B cell (primary cell): Measurements from ENCODE around the gene TRIO. TPM values are rescaled to one million over a fixed set of nuclear protein-coding genes. Genes with fewer than 3 reads are reported as not detected.

Experiments used
- ATAC-seq: fragments of 200-7000 bp; cut with Tn5 transposase; one replicate; pipeline ENCODE4 v1.10.0; 2021; ENCODE audit warnings: low read depth, mild to moderate bottlenecking, moderate number of reproducible peaks, moderate library complexity
- CTCF ChIA-PET: fragments of 350-600 bp; sonication (Branson Sonifier 250); formaldehyde crosslinking; loops from one replicate; lab custom pipeline; 2021; ENCODE audit warnings: antibody characterized with exemption, inconsistent platforms; lab: Charles Lee
- POLR2A ChIA-PET: fragments of 350-600 bp; sonication (Branson Sonifier 250); formaldehyde crosslinking; loops from one replicate; lab custom pipeline; 2021; ENCODE audit warnings: antibody characterized with exemption; lab: Charles Lee
- DNase-seq: peaks from one replicate; pipeline ENCODE4 v3.0.0; 2013
- H2AFZ ChIP-seq: 2 replicates; pipeline ENCODE4 v1.6.1; 2012; ENCODE audit warnings: mild to moderate bottlenecking, low read depth, low read length; ENCODE audit not compliant: insufficient read depth, poor library complexity, severe bottlenecking
- H3K27ac ChIP-seq, 2 donors: 1 replicate in 1 of 2; 2 replicates in 1 of 2; pipeline ENCODE4 v1.5.1; 2012 to 2013; ENCODE audit warnings: low read length in 2 of 2, mild to moderate bottlenecking in 2 of 2, moderate library complexity in 1 of 2
- H3K27me3 ChIP-seq, 4 experiments: fragments of 200-600 bp in 1 of 4; sonication (generic) in 1 of 4; replicated peaks in 1 of 4; 1 replicate in 2 of 4; 2 replicates in 2 of 4; pipeline versions ENCODE4 v1.6.1 to v1.7.0; 2013 to 2016; ENCODE audit warnings: low read length in 3 of 4, mild to moderate bottlenecking in 2 of 4, mixed read lengths in 1 of 4, moderate library complexity in 1 of 4; ENCODE audit not compliant: insufficient read depth in 4 of 4, control insufficient read depth in 3 of 4; ENCODE audit errors: control extremely low read depth in 1 of 4
- H3K36me3 ChIP-seq, 2 experiments: replicated peaks in 1 of 2; 1 replicate in 1 of 2; 2 replicates in 1 of 2; pipeline versions ENCODE4 v1.6.1 to v1.7.1; 2013; ENCODE audit warnings: low read length in 1 of 2; ENCODE audit not compliant: insufficient read depth in 2 of 2, control insufficient read depth in 1 of 2; ENCODE audit errors: control extremely low read depth in 1 of 2, extremely low read depth in 1 of 2
- H3K4me1 ChIP-seq, 2 donors: fragments of 200-600 bp in 1 of 2; sonication (generic) in 1 of 2; 1 replicate in 1 of 2; 2 replicates in 1 of 2; pipeline versions ENCODE4 v1.5.1 to v1.6.1; 2013 to 2017; ENCODE audit warnings: low read length in 2 of 2; ENCODE audit not compliant: control insufficient read depth in 2 of 2, insufficient read depth in 2 of 2
- H3K4me2 ChIP-seq: replicated peaks from 2 replicates; pipeline ENCODE3; 2012; ENCODE audit warnings: mild to moderate bottlenecking, low read depth, low read length; ENCODE audit not compliant: poor library complexity, severe bottlenecking
- H3K4me3 ChIP-seq, 5 experiments: fragments of 200-600 bp in 1 of 5; sonication (generic) in 1 of 5; 1 replicate in 3 of 5; 2 replicates in 2 of 5; pipeline versions ENCODE4 v1.5.1 to v1.7.0; 2011 to 2016; ENCODE audit warnings: low read length in 4 of 5, mild to moderate bottlenecking in 4 of 5, low read depth in 2 of 5, control low read depth in 1 of 5, moderate library complexity in 1 of 5; ENCODE audit not compliant: insufficient read depth in 1 of 5; ENCODE audit errors: control extremely low read depth in 1 of 5, extremely low read depth in 1 of 5
- H3K79me2 ChIP-seq: fragments of 200-600 bp; sonication (generic); one replicate; pipeline ENCODE4 v1.6.0; 2016; ENCODE audit warnings: low read length; ENCODE audit not compliant: control insufficient read depth, insufficient read depth
- H3K9ac ChIP-seq: fragments of 200-600 bp; sonication (generic); 2 replicates; pipeline ENCODE4 v1.6.1; 2017; ENCODE audit warnings: mild to moderate bottlenecking, low read length, moderate library complexity
- H3K9me3 ChIP-seq, 3 donors: one replicate each; pipeline versions ENCODE4 v1.6.1 to v1.7.1; 2013; ENCODE audit warnings: low read length in 2 of 3; ENCODE audit not compliant: control insufficient read depth in 2 of 3, insufficient read depth in 1 of 3; ENCODE audit errors: control extremely low read depth in 1 of 3
- H4K20me1 ChIP-seq: 2 replicates; pipeline ENCODE4 v1.6.0; 2012; ENCODE audit warnings: mild to moderate bottlenecking, low read length; ENCODE audit not compliant: insufficient read depth, control insufficient read depth, poor library complexity, severe bottlenecking
- H3K27ac Mint-ChIP-seq: one replicate; pipeline ENCODE4 v1.8.0; 2021; ENCODE audit warnings: mixed read lengths
- H3K27me3 Mint-ChIP-seq: one replicate; pipeline ENCODE4 v1.8.0; 2021; ENCODE audit warnings: mixed read lengths
- H3K4me1 Mint-ChIP-seq: one replicate; pipeline ENCODE4 v1.8.0; 2021; ENCODE audit warnings: mixed read lengths
- H3K4me3 Mint-ChIP-seq: one replicate; pipeline ENCODE4 v1.8.0; 2021; ENCODE audit warnings: mixed read lengths
- H3K9me3 Mint-ChIP-seq: one replicate; pipeline ENCODE4 v1.8.0; 2022; ENCODE audit warnings: mixed read lengths; ENCODE audit not compliant: insufficient read depth
- EZH2 ChIP-seq: IDR thresholded peaks from 2 replicates; pipeline ENCODE4 v1.6.1; 2012; ENCODE audit warnings: borderline replicate concordance, low read depth, mild to moderate bottlenecking, moderate library complexity, low read length; ENCODE audit not compliant: insufficient read depth, poor library complexity, severe bottlenecking
- WGBS: methylation state at CpG from one replicate; pipeline ENCODE4 v1.1.5; 2013; ENCODE audit warnings: missing lambda C conversion rate; ENCODE audit not compliant: insufficient coverage; 5-methylcytosine and 5-hydroxymethylcytosine counted together
- intact Hi-C: fragments of 100-400 bp; cut with micrococcal nuclease; formaldehyde crosslinking; loops from one replicate; pipeline ENCODE4 v1.10.0; 2022
- polyA plus RNA-seq: library from polyadenylated mRNA; depleted of rRNA; stranded (reverse); fragments of >200 nt; gene quantifications from 2 replicates; pipeline ENCODE4 v1.2.3, GENCODE V29; 2012
- total RNA-seq, 2 donors: library from RNA; stranded (reverse); fragments of 120-200 nt in 1 of 2; gene quantifications; 1 replicate in 1 of 2; 2 replicates in 1 of 2; pipeline versions ENCODE4 v1.2.3 to v1.2.4, GENCODE V29; 2013 to 2022
- TF ChIP-seq, protein P1 (sequence below): fragments of 200-600 bp; IDR thresholded peaks from one replicate; pipeline ENCODE4 v1.8.0; 2022; ENCODE audit warnings: antibody characterized with exemption, mild to moderate bottlenecking

Gene TRIO
- total and polyA plus RNA-seq, 2 donors (not counting 1 experiment from before 2014, with no cell fraction given): 90.5 to 479 TPM

GRCh38 chr5:14374100-14374499, 231.0 kb downstream of the TRIO start:
- Histone ChIP-seq H3K36me3 (peaks cover 12 to 80% of the 10 kb centered on the region in 2 experiments), H3K9ac (no peak overlapping the region), H3K9me3 (no peaks in the 10 kb centered on the region), H3K4me1 (peaks cover 0 to 3% of the 10 kb centered on the region in 2 donors), H3K27ac (no peak overlapping the region), H3K79me2 (no peaks in the 10 kb centered on the region), H4K20me1 (no peaks in the 10 kb centered on the region), H3K27me3 (no peaks in the 10 kb centered on the region), H2AFZ (no peak overlapping the region), H3K4me3 (no peak overlapping the region), H3K4me2 (no peak overlapping the region)
- Mint-ChIP-seq H3K27ac (peak overlapping the region; percentile 54), H3K27me3 (no peaks in the 10 kb centered on the region), H3K9me3 (no peaks in the 10 kb centered on the region), H3K4me3 (no peak overlapping the region), H3K4me1 (peaks cover 20% of the 10 kb centered on the region)
- POLR2A ChIA-PET: no interaction called here
- CTCF ChIA-PET: interaction anchor here (1.5 kb wide), 1 partner anchor 23 kb away, joined by 3 read pairs; no protein-coding TSS in a partner anchor
- intact Hi-C loops: no loop called here
- DNase-seq (no peak), ATAC-seq (no peak)
- WGBS: 90% methylated on average over 6 of the region's 8 CpGs
- no peak for TF ChIP-seq EZH2
- TF ChIP-seq, protein P1, sequence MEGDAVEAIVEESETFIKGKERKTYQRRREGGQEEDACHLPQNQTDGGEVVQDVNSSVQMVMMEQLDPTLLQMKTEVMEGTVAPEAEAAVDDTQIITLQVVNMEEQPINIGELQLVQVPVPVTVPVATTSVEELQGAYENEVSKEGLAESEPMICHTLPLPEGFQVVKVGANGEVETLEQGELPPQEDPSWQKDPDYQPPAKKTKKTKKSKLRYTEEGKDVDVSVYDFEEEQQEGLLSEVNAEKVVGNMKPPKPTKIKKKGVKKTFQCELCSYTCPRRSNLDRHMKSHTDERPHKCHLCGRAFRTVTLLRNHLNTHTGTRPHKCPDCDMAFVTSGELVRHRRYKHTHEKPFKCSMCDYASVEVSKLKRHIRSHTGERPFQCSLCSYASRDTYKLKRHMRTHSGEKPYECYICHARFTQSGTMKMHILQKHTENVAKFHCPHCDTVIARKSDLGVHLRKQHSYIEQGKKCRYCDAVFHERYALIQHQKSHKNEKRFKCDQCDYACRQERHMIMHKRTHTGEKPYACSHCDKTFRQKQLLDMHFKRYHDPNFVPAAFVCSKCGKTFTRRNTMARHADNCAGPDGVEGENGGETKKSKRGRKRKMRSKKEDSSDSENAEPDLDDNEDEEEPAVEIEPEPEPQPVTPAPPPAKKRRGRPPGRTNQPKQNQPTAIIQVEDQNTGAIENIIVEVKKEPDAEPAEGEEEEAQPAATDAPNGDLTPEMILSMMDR: no peak

DNA sequence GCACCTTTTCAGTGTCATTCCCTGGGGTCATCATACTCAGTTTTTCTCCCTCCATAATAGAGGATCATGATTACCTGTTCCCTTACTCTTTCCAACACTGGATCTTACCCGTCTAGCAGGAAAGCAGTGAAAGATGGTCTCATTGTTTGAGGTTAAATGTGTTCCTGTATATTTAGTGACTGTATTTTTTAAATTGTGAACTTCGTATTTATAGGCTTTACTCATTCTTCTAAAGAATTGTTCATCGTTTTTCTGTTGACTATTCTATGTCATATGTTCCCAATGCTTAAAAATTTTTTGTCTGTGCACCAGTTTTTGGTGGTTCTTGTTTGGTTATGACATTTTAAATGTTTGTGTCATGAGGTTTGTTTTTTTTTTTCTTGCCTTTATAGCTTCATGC, 233.6 kb downstream of the TRIO start:
- no peak for DNase-seq
- ChIA-PET CTCF (interaction anchor here (0.6 kb wide), 1 partner anchor 8 kb away, joined by 3 read pairs; no protein-coding TSS in a partner anchor), POLR2A (no interaction called here)
- no peak overlapping the region for H3K4me2 ChIP-seq
- intact Hi-C loops: no loop called here
- ATAC-seq: no peak
- Mint-ChIP-seq H3K27ac (no peak overlapping the region), H3K4me1 (peaks cover 32% of the 10 kb centered on the region), H3K27me3 (no peaks in the 10 kb centered on the region), H3K9me3 (peaks cover 3% of the 10 kb centered on the region), H3K4me3 (no peak overlapping the region)
- peaks cover 7 to 83% of the 10 kb centered on the region in 2 experiments for H3K36me3 ChIP-seq
- WGBS: no CpG with 5 or more reads among the region's 3 CpGs
- H4K20me1 ChIP-seq: peaks cover 5% of the 10 kb centered on the region
- H2AFZ ChIP-seq: no peak overlapping the region
- no peak overlapping the region for H3K4me3 ChIP-seq
- no peak overlapping the region for H3K9ac ChIP-seq
- no peaks in the 10 kb centered on the region for H3K9me3 ChIP-seq
- no peaks in the 10 kb centered on the region for H3K79me2 ChIP-seq
- no peaks in the 10 kb centered on the region for H3K27me3 ChIP-seq
- no peak overlapping the region for H3K27ac ChIP-seq
- H3K4me1 ChIP-seq: peaks cover 0 to 8% of the 10 kb centered on the region in 2 donors
- no peak for TF ChIP-seq EZH2
- TF ChIP-seq, protein P1: no peak
